Activated CD8-positive, alpha-beta memory T cell treated with anti-CD3 and anti-CD28 coated beads for 24 hours (primary cell): ENCODE measurements around the gene MPPED2.
"Not testable (repeated sequence)": the region's sequence is repeated elsewhere in the genome, so short reads cannot be mapped to it uniquely, and the experiment has no call there.

Experiments used
- DNase-seq: peaks from one replicate; pipeline ENCODE4 v3.0.0-alpha.2; 2020

The MPPED2 gene

DNA sequence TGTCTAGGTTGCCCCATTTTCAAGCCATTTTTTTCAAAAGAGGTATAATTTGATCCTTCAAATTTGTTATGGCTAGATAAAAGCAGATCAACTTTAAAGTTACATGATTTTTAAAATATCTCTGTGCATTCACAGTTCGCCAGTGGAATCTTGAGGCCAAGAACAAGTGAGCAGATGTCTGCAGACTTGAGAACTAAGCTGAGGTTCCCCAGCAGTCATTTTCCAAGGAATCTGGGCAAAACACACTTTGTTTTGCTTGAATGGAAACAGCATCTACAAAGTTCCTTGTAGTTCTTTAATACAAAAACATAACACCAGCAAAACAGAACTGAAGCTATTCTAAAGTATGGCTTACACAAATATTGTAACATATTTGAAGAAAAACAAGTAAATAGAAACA, 7.7 kb downstream of the MPPED2 start:
- DNase-seq = no peak

DNA sequence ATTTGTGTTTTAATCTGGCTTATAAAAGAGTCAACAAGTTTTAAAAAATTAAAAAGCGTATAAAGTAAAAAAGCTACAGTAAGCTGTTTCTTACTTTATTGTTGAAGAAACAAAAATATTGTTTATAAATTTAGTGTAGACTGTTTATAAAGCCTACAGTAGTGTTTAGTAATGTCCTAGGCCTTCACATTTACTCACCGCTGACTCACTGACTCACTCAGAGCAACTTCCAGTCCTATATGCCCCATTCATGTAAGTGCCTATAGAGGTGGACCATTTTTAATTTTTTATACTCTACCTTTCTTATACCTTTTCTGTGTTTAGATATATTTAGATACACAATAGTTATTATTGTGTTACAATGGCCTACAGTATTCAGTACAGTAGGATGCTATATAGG, 12.2 kb downstream of the MPPED2 start:
- DNase-seq = no peak

DNA sequence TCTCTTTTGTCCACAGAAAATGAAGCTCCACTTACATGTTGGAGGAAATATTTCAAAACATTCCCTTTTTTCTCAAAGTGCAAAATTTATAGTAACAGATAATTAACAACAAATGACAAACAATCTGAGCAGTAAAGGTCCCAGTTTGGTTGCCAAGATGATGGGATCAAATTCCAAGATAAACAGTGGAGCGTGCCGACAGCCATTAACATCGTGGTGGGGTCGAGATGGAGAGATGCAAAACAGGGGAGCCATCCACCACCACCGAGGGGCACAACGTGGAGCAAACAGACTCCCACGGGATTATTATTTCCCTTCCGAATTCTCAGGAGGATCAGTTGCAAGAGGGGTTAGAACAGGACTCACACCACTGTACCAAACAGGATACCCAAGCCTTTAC, 17.2 kb downstream of the MPPED2 start:
- no peak for DNase-seq

DNA sequence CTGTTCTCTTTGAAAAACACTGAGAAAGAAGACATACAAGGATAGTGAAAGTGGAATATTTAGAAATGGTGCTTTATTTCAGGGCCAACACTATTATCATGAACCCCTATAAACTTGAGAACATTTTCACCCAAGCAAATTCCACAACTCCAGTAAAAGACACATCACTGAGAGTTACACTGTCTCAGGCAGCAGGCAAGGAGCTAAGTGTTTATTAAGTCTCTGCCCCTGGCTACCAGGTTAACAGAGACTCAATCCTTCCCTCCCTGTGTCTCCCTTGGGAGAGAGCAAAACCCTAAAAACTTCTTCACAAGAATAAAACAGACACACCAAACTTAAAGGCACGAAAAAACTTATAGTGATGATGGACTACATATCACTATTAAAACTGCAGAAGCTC, 18.5 kb downstream of the MPPED2 start:
- DNase-seq = no peak

DNA sequence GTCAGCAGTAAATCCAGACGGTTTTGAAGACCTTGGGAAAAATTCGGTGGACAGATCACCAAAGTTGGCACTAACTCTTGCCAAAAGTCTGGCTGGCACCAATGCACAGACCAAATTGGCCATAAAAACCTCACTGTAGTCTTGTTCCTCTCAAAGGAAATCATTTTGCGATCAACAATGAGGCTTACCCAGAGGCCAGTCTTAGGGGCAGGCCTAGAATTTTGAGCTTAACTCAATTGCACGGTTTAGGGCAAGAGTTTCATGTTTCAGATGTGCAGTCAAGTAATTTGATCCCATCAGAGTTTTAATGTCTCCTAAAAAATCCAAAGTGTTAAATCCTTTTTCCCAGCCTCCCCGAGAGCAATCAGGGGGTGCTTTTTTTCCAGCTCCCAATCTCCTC, 19.0 kb downstream of the MPPED2 start:
- DNase-seq = no peak

DNA sequence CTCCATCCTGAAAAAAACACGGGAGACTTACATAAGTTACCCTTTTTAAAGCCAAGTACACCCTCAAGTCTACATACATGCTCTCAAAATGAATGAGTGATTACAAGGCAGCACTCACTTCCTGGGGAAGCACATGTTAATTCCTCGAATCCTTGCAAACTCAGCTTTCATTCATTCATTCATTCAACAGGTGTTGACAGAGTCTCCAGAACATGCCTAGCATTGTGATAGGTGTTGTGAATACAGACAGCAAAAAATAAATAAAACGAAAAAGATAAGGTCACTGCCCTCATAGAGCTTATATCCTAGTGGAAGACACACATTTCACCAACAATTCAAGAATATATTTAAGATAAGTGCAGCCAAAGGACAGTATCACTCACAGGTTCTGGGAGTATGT, 19.7 kb downstream of the MPPED2 start:
- no peak for DNase-seq

DNA sequence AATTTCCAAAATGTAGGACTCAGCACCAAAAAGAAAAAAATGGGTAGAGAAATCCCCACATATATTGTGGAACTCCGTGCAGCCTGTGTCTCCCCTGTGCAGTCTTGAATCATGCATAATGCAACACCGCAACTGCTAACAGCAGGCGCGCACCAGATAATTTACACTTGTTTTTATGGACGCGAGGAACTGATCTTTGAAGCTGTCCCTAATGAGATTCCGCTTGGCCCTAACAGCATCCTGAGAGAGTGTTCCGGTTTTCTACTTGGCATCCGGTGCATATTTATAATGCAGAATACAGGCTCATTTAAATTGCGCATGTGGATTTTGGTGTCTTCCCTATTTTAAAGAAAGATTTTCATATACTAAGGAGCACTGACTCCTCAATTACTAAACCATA, 21.1 kb downstream of the MPPED2 start:
- DNase-seq = no peak

DNA sequence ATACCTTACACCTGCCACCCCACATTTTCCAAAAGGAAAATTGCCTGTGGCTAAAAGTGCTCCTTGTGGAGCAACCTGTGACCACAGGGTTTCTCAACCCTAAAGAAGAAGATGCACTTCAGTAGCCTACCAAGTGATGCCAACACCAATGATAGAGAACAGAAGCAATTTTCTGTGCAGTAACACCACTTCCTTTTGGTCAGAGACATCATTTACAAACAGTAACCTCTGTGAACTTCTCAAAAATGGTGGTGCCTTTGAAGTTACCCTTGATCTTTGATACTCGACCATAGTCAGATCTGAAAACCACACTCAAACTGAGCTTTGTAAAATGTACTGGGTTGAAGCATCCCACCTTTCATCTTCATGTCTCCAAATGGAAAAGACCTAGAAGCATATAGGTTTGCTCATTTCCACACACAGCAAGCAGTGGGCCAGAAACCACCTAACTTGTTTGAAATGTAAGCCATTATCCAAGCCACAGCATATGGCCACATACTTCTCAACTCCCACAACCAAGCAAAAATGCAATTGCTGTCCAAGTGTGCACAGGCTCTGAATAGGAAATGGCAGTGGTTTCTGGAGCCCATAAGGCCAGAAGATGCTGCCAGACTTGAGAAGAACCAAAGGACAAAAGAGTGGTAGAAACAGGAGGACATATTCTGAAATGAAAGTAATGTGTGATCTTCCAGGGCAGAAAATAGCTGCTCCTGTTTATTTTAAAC, 24.3 kb downstream of the MPPED2 start:
- no peak for DNase-seq

DNA sequence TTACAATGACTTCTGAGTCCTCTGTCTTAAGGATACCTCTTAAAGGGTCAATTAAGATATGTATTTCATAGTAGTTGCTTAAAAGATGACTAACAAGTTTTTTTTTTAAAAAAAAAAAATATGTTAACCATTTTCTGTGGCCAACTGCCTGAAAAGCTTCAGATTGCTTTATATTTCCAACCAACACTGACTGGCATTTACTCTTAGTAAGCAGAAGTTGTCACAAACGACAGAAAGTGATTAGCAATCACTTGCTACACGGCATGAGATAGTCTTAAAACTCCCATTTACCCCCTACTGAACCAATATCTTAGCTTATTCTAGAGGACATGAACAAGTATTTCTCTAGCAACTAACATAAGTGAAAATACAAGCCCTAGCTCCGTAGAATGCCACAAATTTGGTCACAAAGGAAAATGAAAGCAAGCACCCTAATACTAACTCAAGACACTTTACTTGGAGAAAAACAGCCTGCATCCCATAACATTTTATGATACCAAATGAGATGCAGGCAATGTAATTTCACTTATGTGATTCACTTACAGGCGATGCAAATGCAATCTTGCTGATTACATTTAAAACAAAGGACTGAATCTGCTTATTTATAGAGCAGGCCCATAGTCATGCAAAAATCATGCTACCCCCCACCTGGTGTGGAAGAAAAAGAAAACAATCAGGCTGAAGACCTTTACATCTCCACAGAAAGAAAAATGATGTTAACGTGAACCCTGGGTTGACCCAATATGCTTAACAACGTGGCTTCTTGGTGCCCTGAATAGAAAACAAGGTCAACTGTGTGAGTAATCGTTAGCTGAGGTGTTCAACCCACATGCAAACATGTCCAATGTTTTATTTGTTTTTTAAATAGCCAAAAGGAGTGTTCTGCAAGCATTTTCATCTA, 25.7 kb downstream of the MPPED2 start:
- no peak for DNase-seq

DNA sequence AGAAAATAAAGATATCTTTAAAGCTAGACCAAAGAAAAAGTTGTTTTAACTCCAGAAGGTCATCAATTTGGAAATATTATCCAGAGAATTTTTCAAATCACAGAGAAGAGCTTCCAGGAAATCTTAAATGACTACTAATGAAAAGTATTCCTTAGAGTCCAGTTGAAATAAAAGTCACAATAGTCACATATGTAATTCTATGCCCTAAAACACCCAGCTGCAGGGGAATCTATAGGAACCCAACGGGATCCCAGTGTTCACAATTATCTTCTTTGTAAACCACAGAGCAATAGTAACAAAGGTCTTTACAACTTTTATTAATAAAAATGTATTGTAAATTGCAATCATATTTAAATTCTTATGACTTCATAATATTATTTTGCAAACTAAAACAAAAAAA, 27.1 kb downstream of the MPPED2 start:
- DNase-seq = no peak

DNA sequence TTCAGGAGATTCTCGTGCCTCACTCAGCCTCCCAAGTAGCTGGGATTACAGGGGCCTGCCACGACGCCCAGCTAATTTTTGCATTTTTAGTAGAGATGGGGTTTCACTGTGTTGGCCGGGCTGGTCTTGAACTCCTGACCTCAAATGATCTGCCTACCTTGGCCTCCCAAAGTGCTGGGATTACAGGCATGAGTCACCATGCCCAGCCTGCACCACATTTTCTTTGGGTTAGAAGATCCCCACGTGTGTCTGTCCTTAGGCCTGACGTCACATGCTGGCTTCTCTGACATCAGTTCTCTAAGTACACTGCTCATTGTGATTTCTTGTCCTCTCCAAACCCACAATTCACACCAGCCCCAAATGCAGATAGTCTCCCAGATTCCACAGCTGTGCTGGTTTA, 31.6 kb downstream of the MPPED2 start:
- not testable (repeated sequence) for DNase-seq

DNA sequence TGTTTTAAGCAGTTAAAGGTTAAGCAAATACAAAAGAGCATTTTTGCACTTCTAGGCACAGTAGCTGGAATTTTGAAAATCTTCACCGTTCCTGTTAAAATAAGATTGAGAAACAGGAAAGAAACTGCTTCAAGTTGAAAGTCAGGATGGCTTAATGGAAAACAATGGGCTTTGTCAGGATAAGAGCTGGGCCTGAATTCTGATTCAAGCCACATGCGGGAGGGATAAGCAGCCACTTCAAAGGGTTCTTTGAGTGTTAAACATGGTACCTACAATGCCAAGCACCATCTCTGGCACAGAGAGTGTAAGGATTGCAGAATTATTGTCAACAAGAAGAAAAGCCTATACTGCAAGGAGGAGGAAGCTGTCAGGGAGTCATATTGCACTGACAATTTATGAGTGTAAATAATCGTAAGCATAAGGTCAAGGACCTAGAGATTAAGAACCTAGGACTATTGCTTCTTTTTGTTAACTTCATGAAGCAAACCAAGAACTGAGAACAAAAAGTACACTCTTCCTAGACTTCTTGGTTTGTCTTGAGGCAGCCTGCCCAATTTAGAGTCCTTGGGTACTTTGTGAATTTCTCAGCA, 32.5 kb downstream of the MPPED2 start:
- DNase-seq = no peak

DNA sequence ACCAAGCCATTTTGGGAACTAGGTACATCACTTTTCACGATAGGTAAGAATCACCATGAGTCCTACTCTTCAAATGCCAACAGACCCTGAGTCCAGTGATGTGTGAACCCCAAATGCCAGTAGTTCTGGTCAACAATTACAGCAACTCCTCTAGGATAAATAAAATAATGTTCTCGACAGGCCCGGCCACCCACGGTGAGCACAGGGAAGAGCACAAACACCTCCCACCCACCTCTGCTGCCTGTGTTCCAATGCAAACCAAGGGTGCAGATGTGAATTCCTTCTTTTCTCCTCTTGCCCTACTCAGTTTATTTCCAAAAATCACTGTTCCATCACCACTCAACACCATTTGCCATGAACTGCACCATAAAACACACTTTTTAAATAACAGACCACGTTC, 33.3 kb downstream of the MPPED2 start:
- no peak for DNase-seq

DNA sequence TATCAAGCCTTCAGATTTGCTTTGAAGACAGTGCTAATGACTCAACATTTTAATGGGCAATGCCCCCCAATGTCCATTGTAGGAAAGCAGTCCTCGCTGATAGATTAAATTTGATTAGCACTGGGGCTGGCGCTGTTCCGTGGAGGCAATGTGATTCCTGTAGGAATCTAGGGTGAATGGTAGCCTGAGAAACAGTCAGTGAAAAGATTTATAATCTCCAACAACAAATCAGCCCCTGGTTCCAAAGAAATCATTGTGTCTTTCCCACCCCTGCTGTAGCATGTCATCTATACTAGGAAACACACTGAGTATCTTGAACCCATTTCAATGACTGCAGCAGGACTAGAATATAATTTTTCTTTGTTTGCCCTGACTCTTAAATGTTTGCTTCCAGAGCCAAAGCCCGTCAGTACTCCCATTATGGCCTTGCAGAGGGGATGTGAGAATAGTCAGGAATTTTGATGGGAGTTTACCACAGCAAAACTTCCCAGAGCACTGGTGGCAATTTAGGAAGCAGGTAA, 36.1 kb downstream of the MPPED2 start:
- no peak for DNase-seq

DNA sequence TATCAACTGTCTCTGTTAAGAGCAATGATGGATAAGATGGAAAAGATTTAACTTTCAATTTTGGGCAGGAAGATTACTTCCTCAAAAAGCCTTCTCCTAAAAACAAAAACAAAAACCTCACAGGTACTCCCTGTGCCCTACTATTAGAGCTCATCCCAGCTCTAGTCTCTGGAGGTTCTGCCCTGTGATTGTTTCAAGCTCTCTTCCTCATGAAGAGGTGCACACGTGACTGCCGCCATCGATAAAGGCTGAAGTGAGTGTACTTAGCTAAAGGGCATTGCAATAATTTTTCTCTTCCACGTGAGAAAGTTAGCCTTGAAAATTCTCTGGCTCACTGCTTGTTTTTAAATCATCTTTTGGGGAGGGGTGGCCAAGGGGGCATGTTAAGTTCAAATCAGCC, 36.6 kb downstream of the MPPED2 start:
- DNase-seq = no peak

DNA sequence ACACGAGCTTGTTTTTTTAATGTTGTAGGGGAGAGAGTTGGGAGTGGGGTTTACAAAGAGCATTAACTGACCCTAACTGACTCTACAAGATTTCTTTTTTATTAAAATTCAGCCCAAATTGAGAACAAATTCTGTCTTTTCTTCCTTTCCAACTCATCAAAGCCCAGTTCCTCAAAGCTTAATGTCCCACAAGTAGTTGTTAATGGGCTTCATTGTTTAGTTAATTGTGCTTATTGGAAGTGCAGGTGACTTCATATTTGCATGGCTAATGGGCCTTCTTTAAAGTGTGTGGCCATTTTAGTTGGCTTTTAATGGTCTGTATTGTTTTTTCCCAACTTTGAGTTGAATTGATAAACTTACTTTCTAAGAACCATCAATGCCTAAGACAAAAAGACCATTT, 39.8 kb downstream of the MPPED2 start:
- no peak for DNase-seq

DNA sequence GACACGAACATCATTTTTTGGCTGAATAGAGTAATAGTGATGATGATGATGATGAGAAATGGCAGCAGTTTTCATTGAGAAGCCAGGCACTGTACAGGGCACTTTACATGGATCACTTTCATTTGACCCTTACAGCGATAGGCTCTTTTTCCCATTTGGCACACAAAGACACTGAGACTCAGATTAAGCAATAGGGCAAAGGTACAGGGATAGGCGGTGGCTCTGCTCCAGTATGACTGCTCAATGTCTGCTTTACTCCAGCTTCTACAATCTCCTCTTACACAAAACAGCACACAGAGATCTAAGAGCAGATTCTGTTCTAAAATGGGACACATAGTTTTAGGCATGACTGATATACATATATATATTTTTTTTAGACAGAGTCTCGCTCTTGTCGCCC, 40.6 kb downstream of the MPPED2 start:
- DNase-seq = no peak

DNA sequence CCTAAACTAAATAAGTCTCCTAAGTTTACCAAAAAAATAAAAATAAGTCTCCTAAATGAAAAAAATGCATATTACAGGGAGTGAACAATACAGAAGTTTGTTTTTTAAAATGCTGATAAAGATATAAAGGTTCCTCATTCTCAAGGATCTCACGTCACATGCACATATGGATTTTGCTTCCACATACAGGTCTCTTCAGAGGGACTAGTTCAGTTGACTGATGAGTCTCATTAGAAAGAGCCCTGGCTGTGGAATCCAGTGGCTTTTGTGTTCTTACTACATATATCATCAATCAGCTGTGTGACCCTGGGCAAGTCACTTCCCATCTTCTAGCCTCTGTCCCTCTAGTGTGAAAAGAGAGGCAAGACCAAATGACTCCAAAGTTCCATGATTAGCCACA, 43.1 kb downstream of the MPPED2 start:
- no peak for DNase-seq

DNA sequence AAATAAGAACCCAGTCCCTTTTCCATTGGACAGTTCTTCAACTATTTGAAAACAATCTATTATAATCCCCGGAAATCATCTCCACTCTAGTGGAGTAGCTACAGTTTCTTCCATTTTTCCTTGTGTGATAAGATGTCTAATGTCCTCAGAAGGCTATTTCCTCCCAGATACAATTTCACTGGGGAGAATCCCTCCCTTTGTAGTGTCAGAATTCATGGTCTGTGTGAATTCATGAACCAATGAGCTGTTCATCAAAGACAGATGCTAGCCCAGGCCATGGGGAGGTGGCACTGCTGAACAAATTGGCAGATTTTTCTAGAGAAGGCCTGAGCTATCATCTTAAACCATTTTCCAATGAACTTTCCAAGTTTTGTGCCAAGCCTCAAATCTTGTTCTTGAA, 45.4 kb downstream of the MPPED2 start:
- DNase-seq = no peak

DNA sequence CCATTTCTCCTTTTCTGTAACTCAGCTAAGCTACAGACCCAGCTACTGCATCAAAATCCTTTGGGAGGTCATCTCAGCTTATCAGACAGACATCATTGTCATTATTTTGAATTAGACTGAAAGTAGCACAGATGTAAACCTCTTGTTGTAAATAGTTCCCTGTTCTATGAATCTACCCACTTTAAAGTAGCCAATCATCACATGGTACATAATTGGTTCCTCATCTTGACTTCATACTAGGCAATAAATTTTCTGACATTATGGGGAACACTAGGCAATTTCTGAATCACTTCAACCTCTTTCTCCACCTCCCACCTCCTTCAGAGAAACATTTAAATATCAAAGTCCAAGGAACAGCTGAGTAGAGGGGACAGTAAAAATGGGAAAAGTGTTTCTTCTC, 47.9 kb downstream of the MPPED2 start:
- DNase-seq = no peak

DNA sequence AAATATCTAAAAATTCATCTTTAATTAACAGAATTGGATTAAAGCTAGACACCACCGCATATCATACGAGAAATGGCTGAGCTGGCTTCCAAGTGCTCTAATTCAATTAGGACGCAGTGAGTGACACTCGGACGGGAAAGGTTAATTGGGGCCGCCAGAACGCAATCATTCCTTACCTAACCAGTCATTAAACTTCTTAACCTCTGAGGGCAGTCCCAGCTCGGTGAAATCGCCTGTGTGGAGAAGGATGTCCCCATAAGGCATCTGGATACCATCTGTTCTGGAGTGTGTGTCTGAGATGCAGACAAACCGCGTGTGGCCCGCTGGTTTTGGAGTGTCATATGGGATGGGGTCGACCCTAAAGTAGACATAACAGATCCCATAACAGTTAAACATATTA, 50.3 kb downstream of the MPPED2 start:
- no peak for DNase-seq

DNA sequence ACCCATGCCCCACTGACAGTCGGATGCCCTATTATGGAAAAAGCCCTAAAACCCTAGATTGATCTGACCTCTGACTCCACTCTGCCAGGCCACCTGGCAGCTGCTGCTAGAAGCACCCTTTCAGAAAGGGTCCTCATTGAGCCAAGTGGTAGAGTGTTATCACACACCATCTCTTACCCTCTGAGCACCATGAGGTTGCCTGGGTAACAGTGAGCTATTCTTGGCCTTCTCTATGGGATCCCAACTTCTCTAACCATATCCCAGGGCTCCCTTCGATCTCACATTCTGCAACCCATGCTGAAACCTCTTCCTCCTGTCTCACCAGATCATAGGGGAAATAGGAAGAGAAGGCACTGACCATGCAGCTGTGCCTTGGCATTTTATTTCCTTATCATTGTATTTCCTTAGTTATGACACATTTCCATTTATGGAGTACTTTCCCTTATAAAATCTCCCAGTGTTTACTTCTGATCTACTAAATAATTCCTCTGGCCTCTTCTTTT, 52.7 kb downstream of the MPPED2 start:
- DNase-seq = no peak

DNA sequence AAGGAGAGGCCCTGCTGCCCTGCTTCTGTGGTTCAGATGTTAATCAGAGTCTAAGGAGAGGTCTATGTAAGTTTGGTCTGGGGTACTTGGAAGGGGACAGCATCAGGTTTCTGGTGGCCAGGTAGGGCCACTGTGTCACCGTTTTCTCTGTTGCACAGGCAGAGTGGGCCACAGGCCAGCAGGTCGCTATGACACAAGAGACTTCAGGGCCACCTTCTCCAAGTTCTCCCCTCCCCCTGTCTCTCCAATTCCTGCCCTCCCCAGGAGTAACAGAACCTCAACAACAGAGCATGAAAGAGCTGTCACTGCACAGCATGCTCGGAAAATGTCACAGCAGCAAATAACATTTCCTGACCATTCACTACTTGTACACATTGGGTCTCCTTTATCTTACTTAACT, 58.6 kb downstream of the MPPED2 start:
- DNase-seq = no peak

DNA sequence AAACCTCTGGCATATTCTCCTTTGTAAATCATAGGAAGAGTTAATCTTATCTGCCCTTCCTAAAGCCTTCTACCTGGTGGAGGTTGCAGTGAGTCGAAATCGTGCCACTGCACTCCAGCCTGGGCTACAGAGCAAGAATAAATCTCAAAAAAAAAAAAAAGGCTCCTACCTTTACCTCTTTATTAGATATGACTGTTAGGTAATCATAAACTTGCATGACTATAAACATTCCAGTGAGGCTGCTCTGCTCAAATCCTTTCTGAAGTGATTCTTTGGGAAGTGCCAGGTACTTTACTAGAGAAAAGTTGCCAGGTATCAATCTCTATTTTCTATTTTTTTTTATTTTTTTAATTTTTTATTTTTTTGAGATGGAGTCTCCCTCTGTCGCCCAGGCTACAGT, 59.6 kb downstream of the MPPED2 start:
- DNase-seq = no peak
